Panc1 (cell line): ENCODE data around the gene POC1B. TPM values are rescaled to one million over a fixed set of nuclear protein-coding genes. Genes with fewer than 3 reads are reported as not detected.

ENCODE experiments used
- ATAC-seq: fragments of 200-7000 bp; cut with Tn5 transposase; 2 replicates; pipeline ENCODE4 v1.9.1; 2020; ENCODE audit warnings: mild to moderate bottlenecking, moderate library complexity
- BruUV-seq: library from RNA; stranded (reverse); fragments of 400-500 nt; replicated peaks from 2 replicates; lab custom pipeline; 2021; lab: Mats Ljungman, UMichigan
- CTCF ChIA-PET: fragments of 300-600 bp; sonication (Branson Sonifier 250); formaldehyde crosslinking; loops from one replicate; lab custom pipeline; 2022; ENCODE audit warnings: antibody characterized with exemption; lab: Charles Lee
- POLR2A ChIA-PET: fragments of 300-600 bp; sonication (Branson Sonifier 250); formaldehyde crosslinking; loops from one replicate; lab custom pipeline; 2022; ENCODE audit warnings: antibody characterized with exemption; lab: Charles Lee
- DNase-seq: peaks from one replicate; pipeline ENCODE4 v3.0.0-alpha.2; 2010; ENCODE audit warnings: low read depth, low spot score
- H3K27ac ChIP-seq: 2 replicates; pipeline ENCODE4 v1.5.1; 2011; ENCODE audit warnings: mild to moderate bottlenecking, low read length, inconsistent platforms
- H3K27me3 ChIP-seq: fragments of 200-500 bp; sonication (Bioruptor generic); 2 replicates; pipeline ENCODE4 v1.6.0; 2014; ENCODE audit warnings: low read length, inconsistent platforms; ENCODE audit not compliant: control insufficient read depth, insufficient read depth
- H3K36me3 ChIP-seq: fragments of 200-500 bp; sonication (Bioruptor generic); 2 replicates; pipeline ENCODE4 v1.5.1; 2014; ENCODE audit warnings: inconsistent platforms, mild to moderate bottlenecking, low read length, moderate library complexity; ENCODE audit not compliant: control insufficient read depth, insufficient read depth
- H3K4me1 ChIP-seq: 2 replicates; pipeline ENCODE4 v1.5.1; 2011; ENCODE audit warnings: inconsistent platforms, mild to moderate bottlenecking, low read length, moderate library complexity; ENCODE audit not compliant: control insufficient read depth, insufficient read depth
- H3K4me3 ChIP-seq, 2 experiments: 2 replicates each; pipeline ENCODE4 v1.5.1; 2011 to 2012; ENCODE audit warnings: low read depth in 2 of 2, low read length in 2 of 2, mild to moderate bottlenecking in 2 of 2, inconsistent platforms in 1 of 2, moderate library complexity in 1 of 2
- H3K9me3 ChIP-seq: fragments of 200-500 bp; sonication (Bioruptor generic); 2 replicates; pipeline ENCODE4 v1.5.1; 2014; ENCODE audit warnings: low read depth, mild to moderate bottlenecking, inconsistent platforms, low read length, moderate library complexity; ENCODE audit not compliant: control insufficient read depth, insufficient read depth
- CTCF ChIP-seq: fragments of 450-650 bp; IDR thresholded peaks from 2 replicates; pipeline ENCODE4 v1.5.1; 2017; ENCODE audit warnings: mild to moderate bottlenecking
- POLR2AphosphoS5 ChIP-seq: IDR thresholded peaks from 2 replicates; pipeline ENCODE4 v1.6.1; 2012; ENCODE audit warnings: mild to moderate bottlenecking, low read depth, low read length, moderate library complexity
- REST ChIP-seq, 2 experiments: IDR thresholded peaks; 2 replicates each; pipeline ENCODE4 v1.6.1; 2011 to 2012; ENCODE audit warnings: low read depth in 2 of 2, control low read depth in 1 of 2, low read length in 1 of 2, mild to moderate bottlenecking in 1 of 2, moderate library complexity in 1 of 2; ENCODE audit not compliant: insufficient read depth in 1 of 2
- SIN3A ChIP-seq: IDR thresholded peaks from 2 replicates; pipeline ENCODE4 v1.6.1; 2012; ENCODE audit warnings: low read depth, mild to moderate bottlenecking, low read length, moderate library complexity, borderline replicate concordance; ENCODE audit not compliant: insufficient read depth
- TCF7L2 ChIP-seq: IDR thresholded peaks from 2 replicates; pipeline ENCODE4 v1.6.1; 2011; ENCODE audit warnings: mild to moderate bottlenecking, low read depth, low read length, inconsistent platforms
- in situ Hi-C: cut with HindIII; loops from 2 replicates; pipeline ENCODE4 v1.10.0; 2016; ENCODE audit warnings: low sequenced_read_pairs, low pct_unique_long_range_greater_than_20kb
- intact Hi-C: fragments of 100-400 bp; cut with micrococcal nuclease; formaldehyde crosslinking; loops from one replicate; pipeline ENCODE4 v1.10.0; 2022; ENCODE audit not compliant: unreplicated experiment
- total RNA-seq: library from RNA; stranded (reverse); gene quantifications from one replicate; pipeline ENCODE4 v1.2.1, GENCODE V29; 2021; ENCODE audit not compliant: unreplicated experiment

The POC1B gene
- total RNA-seq, 1 experiment from 2014 or later, result 7.3 TPM

- ATAC-seq (no peak), DNase-seq (no peak)
- TF ChIP-seq CTCF, result 0 out of 2 replicates have a peak, but pooled peaks have one; percentile 8
- TF ChIP-seq POLR2AphosphoS5, result no peak
- intact Hi-C loops, result no loop called here
- Histone ChIP-seq H3K27me3 (no peaks in the 10 kb centered on the region), H3K4me1 (no peaks in the 10 kb centered on the region), H3K4me3 (no peak overlapping the region), H3K36me3 (no peaks in the 10 kb centered on the region), H3K27ac (no peak overlapping the region), H3K9me3 (no peaks in the 10 kb centered on the region)
- in situ Hi-C loops, result no loop called here
- POLR2A ChIA-PET, result no interaction called here
- CTCF ChIA-PET, result no interaction called here
- no TSS peak for BruUV-seq
These were observed 25.9 kb upstream of the POC1B start for GRCh38 chr12:89551747-89552146.

- BruUV-seq, result no TSS peak
- ATAC-seq, result no peak
- H3K36me3 ChIP-seq, result no peaks in the 10 kb centered on the region
- no peaks in the 10 kb centered on the region for H3K27me3 ChIP-seq
- in situ Hi-C loops (no loop called here), intact Hi-C loops (loop anchor here (10.0 kb wide), 2 partner anchors 558 to 1398 kb away; no protein-coding TSS in a partner anchor)
- no peak for TF ChIP-seq POLR2AphosphoS5
- TF ChIP-seq SIN3A, result no peak
- no peak for TF ChIP-seq CTCF
- no peak for TF ChIP-seq TCF7L2
- no peak for TF ChIP-seq REST (IDR thresholded peaks at IDR 0.05; ENCODE audit: insufficient read depth in 1 of 2, low read depth in 2 of 2, low read length in 1 of 2)
- no peak overlapping the region for H3K4me3 ChIP-seq
- H3K27ac ChIP-seq, result no peak overlapping the region
- ChIA-PET CTCF (no interaction called here), POLR2A (no interaction called here)
- no peak for DNase-seq
- H3K9me3 ChIP-seq, result no peaks in the 10 kb centered on the region
- no peaks in the 10 kb centered on the region for H3K4me1 ChIP-seq
These were observed 21.3 kb upstream of the POC1B start for GRCh38 chr12:89547101-89547500.
